ENCODE data around the gene ANTXR1. TPM values are rescaled to one million over a fixed set of nuclear protein-coding genes. Genes with fewer than 3 reads are reported as not detected.

ANTXR1 gene
- total RNA-seq, 8 experiments from 2014 or later, result 5.2 to 259 (median 39.8) TPM

DNA sequence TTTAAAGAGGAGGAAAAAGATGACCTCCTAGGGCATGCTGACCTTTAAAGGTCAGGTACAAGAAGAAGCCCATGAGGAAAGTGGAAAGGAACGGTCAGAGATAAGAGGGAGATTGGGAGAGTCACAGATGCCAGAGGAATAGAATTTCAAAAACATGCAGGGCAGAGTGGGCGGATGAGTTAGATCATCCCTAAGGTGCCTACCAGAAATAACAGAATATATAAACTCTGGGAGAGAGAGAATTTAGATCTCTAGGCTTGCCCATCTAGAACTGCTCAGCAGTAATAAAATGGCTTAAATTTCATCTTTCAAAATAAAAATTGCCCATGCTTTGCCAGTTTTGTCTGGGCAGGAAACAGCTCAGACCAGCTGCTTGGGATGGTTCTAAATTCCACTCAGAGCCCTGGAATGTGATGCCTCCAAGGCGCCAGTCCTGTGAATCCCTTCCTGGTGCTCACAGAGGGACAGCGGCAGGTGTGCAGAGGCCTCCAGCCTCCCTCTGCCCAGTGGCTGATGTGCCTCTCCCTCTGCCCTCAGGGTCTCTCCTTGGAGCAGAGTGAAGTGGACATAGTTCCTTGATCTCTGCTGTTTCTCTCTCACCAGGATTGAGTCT lies 130.9 kb downstream of the ANTXR1 start:
- in situ Hi-C loops (cut with MboI; ENCODE audit: low pct_unique_long_range_greater_than_20kb in 2 of 9, low sequenced_read_pairs in 9 of 9, unreplicated experiment in 9 of 9), result no loop called here
- Histone ChIP-seq H3K4me1 (replicated peaks in 1 of 2) (no peaks in the 10 kb centered on the region), H3K4me3 (no peak overlapping the region), H3K27ac (no peak overlapping the region)
- 71 to 100% (median 90%) methylated on average over 1 to 4 of the region's 4 CpGs; no CpG with 5 or more reads in 1 of the 10 experiments for WGBS, 10 experiments
- ATAC-seq (replicated peaks in 6 of 8), result no peak

DNA sequence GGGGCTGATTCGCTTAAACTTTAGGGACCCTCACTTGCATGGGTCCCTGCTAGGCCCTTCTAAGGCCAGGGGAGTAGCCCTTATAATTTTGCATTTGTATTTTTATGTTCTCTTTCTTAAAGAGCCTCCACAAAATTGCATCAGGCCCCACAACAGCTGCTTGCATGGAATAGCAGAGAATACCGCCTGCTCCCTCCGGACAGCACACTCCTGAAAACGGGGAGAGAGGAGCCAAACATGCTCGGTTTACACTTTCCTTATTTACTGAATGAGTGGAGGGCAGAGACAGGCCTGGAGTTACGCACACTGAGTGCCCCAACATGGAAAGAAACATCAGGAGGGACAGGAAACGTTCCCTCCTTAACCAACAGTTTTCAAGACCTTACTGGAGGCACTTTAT lies 132.2 kb downstream of the ANTXR1 start:
- in situ Hi-C loops (cut with MboI; ENCODE audit: low pct_unique_long_range_greater_than_20kb in 2 of 9, low sequenced_read_pairs in 9 of 9, unreplicated experiment in 9 of 9), result no loop called here
- Histone ChIP-seq H3K4me3 (no peak overlapping the region), H3K4me1 (replicated peaks in 1 of 2) (no peaks in the 10 kb centered on the region), H3K27ac (no peak overlapping the region)
- WGBS, 10 experiments, result 80 to 100% (median 90%) methylated on average over 2 to 3 of the region's 7 CpGs; no CpG with 5 or more reads in 5 of the 10 experiments
- ATAC-seq (replicated peaks in 6 of 8), result no peak

DNA sequence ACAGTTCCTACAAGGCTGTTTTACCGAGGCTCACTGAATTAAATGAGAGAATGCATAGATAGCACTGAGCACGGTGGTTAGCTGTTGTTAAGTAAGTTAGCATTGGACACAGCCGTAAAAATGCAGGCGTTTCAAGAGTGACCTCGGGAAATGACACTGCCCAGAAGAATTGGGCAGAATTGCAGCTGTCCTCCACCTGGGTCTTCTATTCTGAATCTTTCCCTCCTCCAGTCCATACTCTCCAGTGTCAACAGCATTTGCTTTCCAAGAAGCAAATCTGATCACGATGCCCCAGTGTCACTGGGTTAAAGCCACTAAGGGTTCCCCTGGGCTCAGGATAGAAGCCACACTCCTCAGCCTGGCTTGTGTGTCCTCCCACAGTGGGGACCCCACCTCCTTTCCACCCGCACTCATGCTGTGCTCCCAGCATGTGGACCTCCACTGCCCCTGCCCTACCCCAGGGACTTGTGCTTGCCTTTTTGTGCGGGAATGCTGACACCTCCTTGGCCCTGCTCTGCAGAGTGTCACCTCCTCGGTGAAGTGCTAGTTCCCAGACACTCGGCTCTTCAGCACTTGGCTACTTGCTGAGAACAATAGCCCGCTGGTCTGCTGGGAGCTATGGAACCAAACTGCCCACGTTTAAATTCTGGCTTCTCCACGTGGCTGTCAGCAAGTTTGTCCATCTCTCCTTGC lies 135.0 kb downstream of the ANTXR1 start:
- 40 to 92% (median 75%) methylated on average over 1 to 9 of the region's 13 CpGs; no CpG with 5 or more reads in 1 of the 10 experiments for WGBS, 10 experiments
- no peaks in the 10 kb centered on the region for H3K4me1 ChIP-seq (replicated peaks in 1 of 2)
- in situ Hi-C loops (cut with MboI; ENCODE audit: low pct_unique_long_range_greater_than_20kb in 2 of 9, low sequenced_read_pairs in 9 of 9, unreplicated experiment in 9 of 9), result no loop called here
- H3K27ac ChIP-seq, result no peak overlapping the region
- H3K4me3 ChIP-seq, result no peak overlapping the region
- ATAC-seq (replicated peaks in 6 of 8), result no peak

DNA sequence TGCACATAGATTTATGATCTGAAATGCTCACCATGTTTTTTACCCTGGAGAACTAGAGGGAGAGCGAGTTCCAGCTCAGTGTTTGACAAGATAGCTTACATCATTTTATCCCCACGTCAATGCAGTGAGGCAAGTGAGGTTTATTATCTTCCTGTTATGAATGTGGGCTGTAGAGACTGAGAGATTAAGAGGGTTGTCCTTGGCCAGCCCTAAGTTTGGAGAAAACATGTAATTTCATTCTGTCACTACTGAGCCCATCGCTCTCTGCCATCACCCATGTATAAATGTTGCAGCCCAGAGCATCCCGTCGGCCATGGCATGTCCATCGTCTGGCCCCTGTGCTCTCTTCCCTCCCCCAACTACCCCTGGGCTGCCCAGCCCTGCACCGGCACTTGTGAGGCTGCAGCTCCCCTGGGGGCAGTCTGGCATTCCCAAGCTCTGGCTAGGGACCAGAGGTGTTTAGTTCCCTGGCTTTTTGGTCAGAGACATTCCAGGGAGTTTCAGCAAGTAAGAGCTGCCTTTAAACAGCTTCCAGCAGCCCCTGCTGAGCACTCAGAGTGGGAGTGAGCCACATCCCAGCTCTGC lies 136.7 kb downstream of the ANTXR1 start:
- Histone ChIP-seq H3K4me3 (no peak overlapping the region), H3K27ac (no peak overlapping the region), H3K4me1 (replicated peaks in 1 of 2) (no peaks in the 10 kb centered on the region)
- ATAC-seq (replicated peaks in 6 of 8), result peak in 4 of 8 experiments; percentile 50 to 84 (median 56)
- in situ Hi-C loops (cut with MboI; ENCODE audit: low pct_unique_long_range_greater_than_20kb in 2 of 9, low sequenced_read_pairs in 9 of 9, unreplicated experiment in 9 of 9), result no loop called here
- 30 to 100% (median 89%) methylated on average over 1 to 3 of the region's 7 CpGs; no CpG with 5 or more reads in 2 of the 10 experiments for WGBS, 10 experiments

DNA sequence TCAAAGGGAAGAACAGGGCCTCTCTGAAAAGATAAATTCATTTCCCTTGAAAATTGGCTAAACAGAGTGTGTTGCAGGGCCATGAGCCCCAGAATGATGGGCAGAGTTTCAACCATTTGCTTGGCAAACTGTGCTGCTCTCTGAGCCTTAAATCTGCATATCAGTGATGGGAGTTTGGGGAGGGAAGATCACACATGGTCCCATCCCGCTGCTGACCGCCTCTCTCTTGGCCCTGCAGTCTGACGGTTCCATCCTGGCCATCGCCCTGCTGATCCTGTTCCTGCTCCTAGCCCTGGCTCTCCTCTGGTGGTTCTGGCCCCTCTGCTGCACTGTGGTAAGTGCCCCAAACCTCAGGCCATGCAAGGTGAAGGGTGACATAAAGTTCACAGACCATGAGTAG lies 139.0 kb downstream of the ANTXR1 start:
- 79 to 100% (median 93%) methylated on average over 2 to 4 of the region's 4 CpGs; no CpG with 5 or more reads in 5 of the 10 experiments for WGBS, 10 experiments
- Histone ChIP-seq H3K4me1 (replicated peaks in 1 of 2) (no peaks in the 10 kb centered on the region), H3K4me3 (no peak overlapping the region), H3K27ac (no peak overlapping the region)
- ATAC-seq (replicated peaks in 6 of 8), result no peak
- in situ Hi-C loops (cut with MboI; ENCODE audit: low pct_unique_long_range_greater_than_20kb in 2 of 9, low sequenced_read_pairs in 9 of 9, unreplicated experiment in 9 of 9), result no loop called here

DNA sequence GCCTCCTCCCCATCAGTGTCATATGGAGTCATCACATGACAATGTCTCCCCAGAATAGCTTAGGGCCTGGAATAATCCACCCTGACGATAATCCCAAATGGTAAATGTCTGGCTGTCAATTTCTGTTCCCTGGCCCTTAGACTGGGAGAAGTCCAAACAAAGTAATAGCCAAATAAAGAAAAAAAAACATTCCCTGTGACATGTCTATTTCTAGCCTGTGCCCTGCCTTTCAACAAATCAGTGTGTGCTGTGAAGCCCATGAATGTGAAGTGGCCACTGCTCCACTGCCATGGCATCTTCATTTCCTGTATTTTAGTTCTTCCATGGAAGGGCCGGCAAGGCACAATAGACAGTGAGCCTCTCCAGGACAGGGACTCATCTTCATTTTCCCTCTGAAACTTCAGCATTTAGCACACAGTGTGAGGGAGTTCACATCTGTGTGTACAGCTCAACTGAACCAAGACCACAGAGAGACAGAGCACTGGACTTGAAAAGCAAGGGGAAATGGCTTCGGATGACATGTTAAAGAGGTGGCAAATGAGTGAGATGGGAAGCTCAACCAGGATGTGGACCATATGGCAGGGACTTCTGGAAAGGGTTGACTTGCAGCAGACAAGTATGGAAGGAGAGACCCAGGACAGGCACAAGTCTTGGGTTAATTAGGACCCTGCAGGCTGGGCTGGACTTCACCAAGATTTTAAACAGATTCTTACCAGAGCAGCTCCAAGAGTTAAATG lies 140.0 kb downstream of the ANTXR1 start:
- in situ Hi-C loops (cut with MboI; ENCODE audit: low pct_unique_long_range_greater_than_20kb in 2 of 9, low sequenced_read_pairs in 9 of 9, unreplicated experiment in 9 of 9), result no loop called here
- Histone ChIP-seq H3K4me3 (no peak overlapping the region), H3K27ac (no peak overlapping the region), H3K4me1 (replicated peaks in 1 of 2) (no peaks in the 10 kb centered on the region)
- WGBS, 10 experiments, result 90 to 100% (median 100%) methylated on average over 1 to 2 of the region's 3 CpGs; no CpG with 5 or more reads in 3 of the 10 experiments
- no peak for ATAC-seq (replicated peaks in 6 of 8)

DNA sequence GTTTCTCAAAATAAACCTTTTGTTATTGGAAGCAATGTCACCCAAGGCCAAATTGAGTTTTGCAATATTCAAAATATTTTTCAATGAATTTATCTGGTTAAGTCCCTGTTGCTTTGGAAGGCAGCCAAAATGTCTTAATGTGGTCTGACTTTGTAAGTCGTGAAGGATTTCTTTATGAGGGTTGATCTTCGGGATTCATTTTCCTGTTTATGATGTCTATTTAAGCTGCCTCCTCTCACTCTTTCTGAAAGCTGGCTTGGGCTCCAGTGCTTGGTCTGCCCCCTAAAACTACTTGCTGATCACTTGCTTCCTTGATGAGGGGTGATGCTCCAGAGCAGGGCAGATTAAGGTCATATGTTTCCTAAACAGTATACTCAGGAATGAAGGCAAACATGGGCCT lies 141.1 kb downstream of the ANTXR1 start:
- ATAC-seq (replicated peaks in 6 of 8), result no peak
- 0 to 100% (median 80%) methylated on average over 1 to 2 of the region's 2 CpGs; no CpG with 5 or more reads in 1 of the 10 experiments for WGBS, 10 experiments

DNA sequence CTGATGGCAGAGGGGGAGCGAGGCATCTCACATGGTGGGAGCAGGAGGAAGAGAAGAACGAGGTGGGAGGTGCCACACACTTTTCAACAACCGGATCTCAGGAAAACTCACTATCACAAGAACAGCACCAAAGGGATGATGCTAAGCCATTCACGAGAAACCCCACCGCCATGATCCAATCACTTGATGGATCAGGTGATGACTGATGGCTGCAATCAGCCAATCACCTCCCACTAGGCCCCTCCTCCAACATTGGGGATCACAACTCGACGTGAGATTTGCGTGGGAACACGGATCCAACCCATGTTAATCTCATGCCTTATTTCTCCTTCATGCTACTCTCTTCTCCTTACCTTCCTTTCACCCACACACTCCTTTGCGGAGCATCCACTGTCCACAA lies 143.6 kb downstream of the ANTXR1 start:
- WGBS, 10 experiments, result 90 to 100% (median 96%) methylated on average over 1 to 9 of the region's 10 CpGs; no CpG with 5 or more reads in 1 of the 10 experiments
- Histone ChIP-seq H3K27ac (no peak overlapping the region), H3K4me1 (replicated peaks in 1 of 2) (no peaks in the 10 kb centered on the region), H3K4me3 (no peak overlapping the region)
- no peak for ATAC-seq (replicated peaks in 6 of 8)
- in situ Hi-C loops (cut with MboI; ENCODE audit: low pct_unique_long_range_greater_than_20kb in 2 of 9, low sequenced_read_pairs in 9 of 9, unreplicated experiment in 9 of 9), result no loop called here

More for the DNA sequence above, 141.1 kb downstream of the ANTXR1 start:
- H3K27ac ChIP-seq, result no peak overlapping the region
- no peaks in the 10 kb centered on the region for H3K4me1 ChIP-seq (replicated peaks in 1 of 2)
- in situ Hi-C loops (cut with MboI; ENCODE audit: low pct_unique_long_range_greater_than_20kb in 2 of 9, low sequenced_read_pairs in 9 of 9, unreplicated experiment in 9 of 9), result no loop called here
- H3K4me3 ChIP-seq, result no peak overlapping the region

DNA sequence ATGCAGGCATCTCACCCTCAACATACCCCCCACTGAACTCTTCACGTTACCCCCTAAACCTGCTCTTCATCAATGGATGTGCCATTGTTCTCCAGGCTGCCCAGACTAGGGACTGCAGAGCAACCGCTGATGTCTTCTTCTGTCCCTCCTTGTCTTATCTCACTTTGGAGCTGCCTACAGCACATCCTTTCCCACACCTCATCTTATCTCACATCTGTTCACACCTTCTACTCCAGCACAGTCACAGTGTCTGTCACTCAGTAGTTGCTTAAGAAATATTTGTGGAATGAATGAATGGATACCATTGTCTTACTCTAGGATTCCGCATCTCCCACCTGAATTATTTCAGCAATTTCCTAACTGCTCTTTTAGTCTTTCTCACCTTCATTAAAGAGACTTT lies 144.5 kb downstream of the ANTXR1 start:
- Histone ChIP-seq H3K4me3 (no peak overlapping the region), H3K4me1 (replicated peaks in 1 of 2) (no peaks in the 10 kb centered on the region), H3K27ac (no peak overlapping the region)
- in situ Hi-C loops (cut with MboI; ENCODE audit: low pct_unique_long_range_greater_than_20kb in 2 of 9, low sequenced_read_pairs in 9 of 9, unreplicated experiment in 9 of 9), result no loop called here
- 85 to 100% (median 100%) methylated on average over 1 to 3 of the region's 3 CpGs; no CpG with 5 or more reads in 4 of the 10 experiments for WGBS, 10 experiments
- ATAC-seq (replicated peaks in 6 of 8), result no peak

DNA sequence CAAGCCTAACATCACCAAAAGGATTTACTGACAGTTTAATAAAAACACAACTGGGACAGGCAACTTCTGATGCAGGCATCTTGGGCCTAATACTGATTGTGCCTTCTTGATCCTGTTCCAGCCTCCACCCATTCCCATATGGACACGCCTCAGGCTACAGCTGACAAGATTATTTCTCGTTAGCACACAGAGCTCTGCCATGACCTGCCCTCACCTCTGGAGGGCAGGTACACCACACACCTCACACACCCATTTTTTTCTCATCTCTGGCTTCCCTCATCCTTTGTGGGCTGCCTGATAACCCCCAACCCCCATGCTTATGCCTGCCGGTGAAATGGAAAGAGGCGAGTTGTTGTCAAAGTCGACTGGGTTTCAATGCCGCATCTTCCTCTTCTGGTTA lies 147.0 kb downstream of the ANTXR1 start:
- in situ Hi-C loops (cut with MboI; ENCODE audit: low pct_unique_long_range_greater_than_20kb in 2 of 9, low sequenced_read_pairs in 9 of 9, unreplicated experiment in 9 of 9), result no loop called here
- no peak overlapping the region for H3K27ac ChIP-seq
- WGBS, 10 experiments, result 46 to 100% (median 89%) methylated on average over 1 to 5 of the region's 6 CpGs; no CpG with 5 or more reads in 3 of the 10 experiments

DNA sequence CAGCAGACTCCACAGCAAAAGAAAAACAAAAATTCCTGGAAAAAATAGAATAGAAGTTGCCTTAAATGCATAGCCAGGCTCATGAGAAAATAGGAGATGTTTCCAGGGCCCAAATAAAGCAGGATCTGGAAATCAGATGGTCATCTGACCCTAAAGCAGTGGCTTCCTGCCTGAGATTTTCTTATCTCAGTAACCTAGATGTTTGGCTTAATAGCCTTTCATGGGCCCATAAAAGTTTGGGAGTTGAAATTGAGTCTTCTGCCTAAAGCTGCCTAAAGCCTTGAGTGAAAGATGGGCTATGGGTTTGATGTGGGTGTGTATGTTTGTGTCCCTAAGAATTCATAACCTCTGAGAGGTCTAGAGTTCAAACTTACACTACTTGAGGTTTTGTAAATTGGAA lies 149.1 kb downstream of the ANTXR1 start:
- no peak for ATAC-seq (replicated peaks in 6 of 8)
- H3K27ac ChIP-seq, result no peak overlapping the region
- H3K4me3 ChIP-seq, result no peak overlapping the region
- peaks cover 0 to 3% of the 10 kb centered on the region in 2 donors for H3K4me1 ChIP-seq (replicated peaks in 1 of 2)
- in situ Hi-C loops (cut with MboI; ENCODE audit: low pct_unique_long_range_greater_than_20kb in 2 of 9, low sequenced_read_pairs in 9 of 9, unreplicated experiment in 9 of 9), result no loop called here

More for the DNA sequence above, 147.0 kb downstream of the ANTXR1 start:
- Histone ChIP-seq H3K4me3 (no peak overlapping the region), H3K4me1 (replicated peaks in 1 of 2) (no peaks in the 10 kb centered on the region)
- ATAC-seq (replicated peaks in 6 of 8), result peak in 3 of 8 experiments; percentile 85 to 95 (median 89)

DNA sequence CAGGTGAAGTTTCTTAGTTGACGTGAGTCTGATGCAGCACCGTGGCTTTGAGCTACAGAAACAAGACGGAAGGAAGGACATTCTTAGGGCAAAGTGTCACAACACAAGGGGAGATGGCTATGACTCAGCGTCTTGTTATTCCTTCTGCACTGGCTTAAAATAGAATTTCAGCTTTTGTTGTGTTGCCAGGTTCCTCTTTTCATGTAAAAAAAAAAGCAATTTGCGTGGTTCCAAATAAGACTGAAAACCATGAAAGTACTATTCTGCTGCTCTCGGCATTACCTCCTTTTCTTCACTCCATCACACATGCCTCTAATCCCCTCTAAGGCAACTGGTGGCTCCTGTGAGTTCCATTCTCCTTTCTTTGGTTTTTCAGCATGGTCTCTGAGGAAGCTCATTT lies 150.1 kb downstream of the ANTXR1 start:
- Histone ChIP-seq H3K4me1 (replicated peaks in 1 of 2) (peaks cover 0 to 3% of the 10 kb centered on the region in 2 donors), H3K27ac (no peak overlapping the region), H3K4me3 (no peak overlapping the region)
- WGBS, 10 experiments, result 0 to 70% (median 52%) methylated on average over 1 to 6 of the region's 6 CpGs; no CpG with 5 or more reads in 1 of the 10 experiments
- in situ Hi-C loops (cut with MboI; ENCODE audit: low pct_unique_long_range_greater_than_20kb in 2 of 9, low sequenced_read_pairs in 9 of 9, unreplicated experiment in 9 of 9), result no loop called here
- ATAC-seq (replicated peaks in 6 of 8), result peak in 4 of 8 experiments; percentile 32 to 62 (median 42)

DNA sequence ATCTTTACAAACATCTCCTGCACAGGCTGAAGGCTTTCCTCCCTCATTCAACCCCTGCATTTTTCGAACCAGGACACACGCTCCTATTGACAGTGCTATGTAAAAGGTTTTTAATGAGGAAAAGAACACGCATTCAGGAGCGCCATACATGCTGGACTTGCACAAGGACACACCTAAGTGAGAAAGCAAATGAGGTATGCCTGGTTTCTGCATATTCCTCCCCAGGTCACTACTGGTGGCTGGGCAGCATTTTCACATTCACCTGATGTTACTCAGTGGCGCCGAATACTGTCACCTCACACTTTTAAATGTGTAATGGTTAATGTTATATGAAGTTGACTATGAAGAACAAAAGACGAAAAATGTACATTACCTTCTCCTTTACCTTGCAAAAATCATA lies 150.6 kb downstream of the ANTXR1 start:
- Histone ChIP-seq H3K4me1 (replicated peaks in 1 of 2) (peaks cover 0 to 3% of the 10 kb centered on the region in 2 donors), H3K4me3 (no peak overlapping the region), H3K27ac (no peak overlapping the region)
- no peak for ATAC-seq (replicated peaks in 6 of 8)
- WGBS, 10 experiments, result 20 to 100% (median 97%) methylated on average over 1 to 7 of the region's 7 CpGs; no CpG with 5 or more reads in 1 of the 10 experiments
- in situ Hi-C loops (cut with MboI; ENCODE audit: low pct_unique_long_range_greater_than_20kb in 2 of 9, low sequenced_read_pairs in 9 of 9, unreplicated experiment in 9 of 9), result no loop called here

All from motor neuron (in vitro differentiated cells).